ENCODE results near the gene ATF6. TPM values are rescaled to one million over a fixed set of nuclear protein-coding genes. Genes with fewer than 3 reads are reported as not detected.

ATF6 gene
- total RNA-seq, 1 experiment from 2014 or later = 10.6 TPM

DNA sequence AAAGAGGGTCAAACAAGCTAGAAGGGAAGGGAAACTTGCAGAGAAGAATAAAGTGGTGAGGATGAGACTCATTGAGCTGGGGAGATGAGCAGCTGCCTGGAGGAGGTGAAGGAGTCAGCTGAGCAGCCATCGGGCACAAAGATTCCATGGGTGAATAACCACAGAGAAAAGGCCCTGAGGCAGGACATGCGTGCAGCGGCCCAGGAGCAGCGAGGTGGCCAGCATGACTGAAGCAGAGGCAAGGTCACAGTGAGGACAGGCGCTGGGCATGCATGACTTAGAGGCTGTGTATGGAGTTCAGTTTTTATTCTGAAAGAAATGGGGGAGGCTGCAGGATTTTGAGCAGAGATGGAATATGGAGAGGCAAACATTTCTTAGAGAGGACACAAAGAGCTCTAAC is 232.7 kb downstream of the ATF6 start:
- Mint-ChIP-seq H3K4me1 (peaks cover 5% of the 10 kb centered on the region), H3K36me3 (no peaks in the 10 kb centered on the region)
- CTCF ChIA-PET = no interaction called here

More for the DNA sequence above, 232.7 kb downstream of the ATF6 start:
- Mint-ChIP-seq H3K27me3 (ENCODE audit: low read depth) (no peaks in the 10 kb centered on the region), H3K27ac (no peak overlapping the region), H3K9me3 (no peaks in the 10 kb centered on the region), H3K4me3 (no peak overlapping the region)
- no peak for ATAC-seq
- TF ChIP-seq TEAD1 (CRISPR knock-in tag; IDR thresholded peaks at IDR 0.05) (no peak), NR3C1 (CRISPR knock-in tag; conservative IDR thresholded peaks at IDR 0.05; ENCODE audit: low read depth) (no peak), NR2C2 (CRISPR knock-in tag; IDR thresholded peaks at IDR 0.05) (no peak), ATF6 (CRISPR knock-in tag; IDR thresholded peaks at IDR 0.05) (no peak), CREB1 (CRISPR knock-in tag; IDR thresholded peaks at IDR 0.05) (no peak), OVOL2 (CRISPR knock-in tag; IDR thresholded peaks at IDR 0.05; ENCODE audit: borderline replicate concordance) (no peak), PRRX2 (CRISPR knock-in tag; IDR thresholded peaks at IDR 0.05) (no peak), CREM (CRISPR knock-in tag; IDR thresholded peaks at IDR 0.05) (no peak), ZNF121 (CRISPR knock-in tag; IDR thresholded peaks at IDR 0.05) (no peak), ERG (CRISPR knock-in tag; IDR thresholded peaks at IDR 0.05) (no peak), EMX1 (CRISPR knock-in tag; IDR thresholded peaks at IDR 0.05) (no peak), CDX4 (CRISPR knock-in tag; IDR thresholded peaks at IDR 0.05; ENCODE audit: borderline replicate concordance) (no peak), RELA (CRISPR knock-in tag; IDR thresholded peaks at IDR 0.05; ENCODE audit: borderline replicate concordance) (no peak), FOXJ3 (CRISPR knock-in tag; IDR thresholded peaks at IDR 0.05; ENCODE audit: borderline replicate concordance) (no peak), ZMAT4 (CRISPR knock-in tag; IDR thresholded peaks at IDR 0.05) (no peak), CBFB (CRISPR knock-in tag; IDR thresholded peaks at IDR 0.05; ENCODE audit: low read depth) (no peak), SOX15 (CRISPR knock-in tag; IDR thresholded peaks at IDR 0.05) (no peak)
- TF ChIP-seq, protein P1, sequence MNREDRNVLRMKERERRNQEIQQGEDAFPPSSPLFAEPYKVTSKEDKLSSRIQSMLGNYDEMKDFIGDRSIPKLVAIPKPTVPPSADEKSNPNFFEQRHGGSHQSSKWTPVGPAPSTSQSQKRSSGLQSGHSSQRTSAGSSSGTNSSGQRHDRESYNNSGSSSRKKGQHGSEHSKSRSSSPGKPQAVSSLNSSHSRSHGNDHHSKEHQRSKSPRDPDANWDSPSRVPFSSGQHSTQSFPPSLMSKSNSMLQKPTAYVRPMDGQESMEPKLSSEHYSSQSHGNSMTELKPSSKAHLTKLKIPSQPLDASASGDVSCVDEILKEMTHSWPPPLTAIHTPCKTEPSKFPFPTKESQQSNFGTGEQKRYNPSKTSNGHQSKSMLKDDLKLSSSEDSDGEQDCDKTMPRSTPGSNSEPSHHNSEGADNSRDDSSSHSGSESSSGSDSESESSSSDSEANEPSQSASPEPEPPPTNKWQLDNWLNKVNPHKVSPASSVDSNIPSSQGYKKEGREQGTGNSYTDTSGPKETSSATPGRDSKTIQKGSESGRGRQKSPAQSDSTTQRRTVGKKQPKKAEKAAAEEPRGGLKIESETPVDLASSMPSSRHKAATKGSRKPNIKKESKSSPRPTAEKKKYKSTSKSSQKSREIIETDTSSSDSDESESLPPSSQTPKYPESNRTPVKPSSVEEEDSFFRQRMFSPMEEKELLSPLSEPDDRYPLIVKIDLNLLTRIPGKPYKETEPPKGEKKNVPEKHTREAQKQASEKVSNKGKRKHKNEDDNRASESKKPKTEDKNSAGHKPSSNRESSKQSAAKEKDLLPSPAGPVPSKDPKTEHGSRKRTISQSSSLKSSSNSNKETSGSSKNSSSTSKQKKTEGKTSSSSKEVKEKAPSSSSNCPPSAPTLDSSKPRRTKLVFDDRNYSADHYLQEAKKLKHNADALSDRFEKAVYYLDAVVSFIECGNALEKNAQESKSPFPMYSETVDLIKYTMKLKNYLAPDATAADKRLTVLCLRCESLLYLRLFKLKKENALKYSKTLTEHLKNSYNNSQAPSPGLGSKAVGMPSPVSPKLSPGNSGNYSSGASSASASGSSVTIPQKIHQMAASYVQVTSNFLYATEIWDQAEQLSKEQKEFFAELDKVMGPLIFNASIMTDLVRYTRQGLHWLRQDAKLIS (CRISPR knock-in tag; IDR thresholded peaks at IDR 0.05; ENCODE audit: borderline replicate concordance) = no peak
- TF ChIP-seq, protein P2, sequence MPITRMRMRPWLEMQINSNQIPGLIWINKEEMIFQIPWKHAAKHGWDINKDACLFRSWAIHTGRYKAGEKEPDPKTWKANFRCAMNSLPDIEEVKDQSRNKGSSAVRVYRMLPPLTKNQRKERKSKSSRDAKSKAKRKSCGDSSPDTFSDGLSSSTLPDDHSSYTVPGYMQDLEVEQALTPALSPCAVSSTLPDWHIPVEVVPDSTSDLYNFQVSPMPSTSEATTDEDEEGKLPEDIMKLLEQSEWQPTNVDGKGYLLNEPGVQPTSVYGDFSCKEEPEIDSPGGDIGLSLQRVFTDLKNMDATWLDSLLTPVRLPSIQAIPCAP (CRISPR knock-in tag; IDR thresholded peaks at IDR 0.05) = no peak
- TF ChIP-seq, protein P3, sequence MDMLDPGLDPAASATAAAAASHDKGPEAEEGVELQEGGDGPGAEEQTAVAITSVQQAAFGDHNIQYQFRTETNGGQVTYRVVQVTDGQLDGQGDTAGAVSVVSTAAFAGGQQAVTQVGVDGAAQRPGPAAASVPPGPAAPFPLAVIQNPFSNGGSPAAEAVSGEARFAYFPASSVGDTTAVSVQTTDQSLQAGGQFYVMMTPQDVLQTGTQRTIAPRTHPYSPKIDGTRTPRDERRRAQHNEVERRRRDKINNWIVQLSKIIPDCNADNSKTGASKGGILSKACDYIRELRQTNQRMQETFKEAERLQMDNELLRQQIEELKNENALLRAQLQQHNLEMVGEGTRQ (CRISPR knock-in tag; IDR thresholded peaks at IDR 0.05) = no peak
- no peak for DNase-seq (ENCODE audit: low spot score)
- POLR2A ChIA-PET = interaction anchor here (0.6 kb wide), 1 partner anchor 64 kb away, joined by 3 read pairs; no protein-coding TSS in a partner anchor

All from WTC11 (cell line).